Testis (tissue), 2 donors: ENCODE data around the gene FUT3.

Experiments used
- CTCF ChIP-seq, 3 experiments: fragments of 450-650 bp in 2 of 3; fragments of 200-600 bp in 1 of 3; sonication (generic) in 1 of 3; IDR thresholded peaks; one replicate each; pipeline ENCODE4 v1.5.1; 2016 to 2019; ENCODE audit warnings: antibody characterized with exemption in 3 of 3, mild to moderate bottlenecking in 2 of 3, moderate library complexity in 1 of 3
- POLR2A ChIP-seq: fragments of 450-650 bp; IDR thresholded peaks from one replicate; pipeline ENCODE4 v1.6.1; 2017; ENCODE audit warnings: antibody characterized with exemption, mild to moderate bottlenecking, moderate library complexity

- no peak for TF ChIP-seq CTCF (IDR thresholded peaks at IDR 0.05)
- TF ChIP-seq POLR2A: no peak
Observed at GRCh38 chr19:5897189-5897969, 46.1 kb upstream of the FUT3 start.
